Activated CD8-positive, alpha-beta T cell treated with anti-CD3 and anti-CD28 coated beads, Interleukin-2, amount 10 ng/mL, durations not matched to agents 7 days and 5 days (primary cell): Measurements from ENCODE around the gene SAMD4B. TPM values are rescaled to one million over a fixed set of nuclear protein-coding genes. Genes with fewer than 3 reads are reported as not detected.

Experiments used
- ATAC-seq: fragments of 150-1000 bp; cut with Tn5 transposase; one replicate; pipeline ENCODE4 v1.10.0; 2021; ENCODE audit warnings: moderate library complexity
- CTCF ChIA-PET: fragments of 350-600 bp; sonication (Branson Sonifier 250); formaldehyde crosslinking; loops from one replicate; lab custom pipeline; 2021; ENCODE audit warnings: antibody characterized with exemption; lab: Charles Lee
- POLR2A ChIA-PET: fragments of 350-600 bp; sonication (Branson Sonifier 250); formaldehyde crosslinking; loops from one replicate; lab custom pipeline; 2021; ENCODE audit warnings: antibody characterized with exemption; lab: Charles Lee
- DNase-seq: peaks from one replicate; pipeline ENCODE4 v3.0.0-alpha.2; 2020
- H3K27ac Mint-ChIP-seq: one replicate; pipeline ENCODE4 v1.8.0; 2021; ENCODE audit warnings: mild to moderate bottlenecking, mixed read lengths
- H3K27me3 Mint-ChIP-seq: one replicate; pipeline ENCODE4 v1.8.0; 2021; ENCODE audit warnings: low read depth, mixed read lengths
- H3K36me3 Mint-ChIP-seq: one replicate; pipeline ENCODE4 v1.8.0; 2021; ENCODE audit warnings: low read depth, mixed read lengths
- H3K4me1 Mint-ChIP-seq: one replicate; pipeline ENCODE4 v1.8.0; 2021; ENCODE audit warnings: low read depth, mixed read lengths
- H3K4me3 Mint-ChIP-seq: one replicate; pipeline ENCODE4 v1.8.0; 2021; ENCODE audit warnings: mild to moderate bottlenecking, mixed read lengths
- H3K9me3 Mint-ChIP-seq: one replicate; pipeline ENCODE4 v1.8.0; 2022; ENCODE audit warnings: mixed read lengths; ENCODE audit not compliant: insufficient read depth
- total RNA-seq, 2 experiments: library from RNA; stranded (reverse); gene quantifications; one replicate each; pipeline ENCODE4 v1.2.3, GENCODE V29; 2021

SAMD4B gene
- total RNA-seq, 2 experiments from 2014 or later, result 43.7 to 44.5 TPM

DNA sequence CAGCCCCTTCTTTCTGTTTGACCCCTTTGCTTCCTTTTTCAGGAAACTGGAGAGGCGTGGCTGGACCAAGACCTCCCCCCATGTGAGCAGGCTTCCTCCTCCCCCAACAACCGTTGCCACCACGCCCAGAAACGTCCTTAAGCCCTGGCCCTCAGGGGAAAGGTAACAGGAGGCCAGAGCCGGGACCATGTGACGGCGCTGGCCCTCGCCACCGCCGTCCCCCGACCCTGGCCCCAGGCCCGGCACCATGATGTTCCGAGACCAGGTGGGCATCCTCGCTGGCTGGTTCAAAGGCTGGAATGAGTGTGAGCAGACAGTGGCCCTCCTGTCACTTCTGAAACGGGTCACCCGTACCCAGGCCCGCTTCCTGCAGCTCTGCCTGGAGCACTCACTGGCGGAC, 14.4 kb downstream of the SAMD4B start:
- DNase-seq (no peak), ATAC-seq (no peak)
- no peaks in the 10 kb centered on the region for H3K9me3 Mint-ChIP-seq
- H3K27ac Mint-ChIP-seq, result no peak overlapping the region
- no peaks in the 10 kb centered on the region for H3K27me3 Mint-ChIP-seq
- H3K4me1 Mint-ChIP-seq, result peaks cover 8% of the 10 kb centered on the region
- peaks cover 53% of the 10 kb centered on the region for H3K36me3 Mint-ChIP-seq
- no peak overlapping the region for H3K4me3 Mint-ChIP-seq
- ChIA-PET POLR2A (no interaction called here), CTCF (interaction anchor here (0.8 kb wide), 1 partner anchor 488 kb away, joined by 3 read pairs; no protein-coding TSS in a partner anchor)

DNA sequence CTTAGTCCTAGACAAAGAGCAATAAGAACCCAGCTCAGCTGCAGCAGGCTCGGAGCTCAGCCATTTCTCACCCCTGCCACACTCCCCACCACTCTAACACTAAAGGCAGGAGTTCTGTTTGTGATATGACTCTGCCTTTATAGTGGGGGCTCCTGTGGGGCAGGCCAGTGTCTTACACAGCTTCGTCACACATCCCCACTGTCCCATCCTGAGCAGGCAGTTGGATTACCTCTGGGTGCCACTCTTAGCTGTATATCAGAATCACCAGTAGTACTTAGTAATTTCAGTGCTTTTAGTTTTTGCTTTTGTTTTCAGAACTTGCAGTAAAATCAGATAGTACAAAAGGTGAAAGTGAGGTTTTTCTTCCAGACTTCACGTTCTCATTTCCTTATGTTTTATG, 16.8 kb downstream of the SAMD4B start:
- Mint-ChIP-seq H3K4me1 (no peaks in the 10 kb centered on the region), H3K27me3 (no peaks in the 10 kb centered on the region), H3K27ac (no peak overlapping the region), H3K9me3 (no peaks in the 10 kb centered on the region), H3K4me3 (no peak overlapping the region), H3K36me3 (peaks cover 49% of the 10 kb centered on the region)
- CTCF ChIA-PET, result no interaction called here
- ATAC-seq, result no peak
- POLR2A ChIA-PET, result interaction anchor here (0.6 kb wide), 1 partner anchor 23 kb away, joined by 3 read pairs; the partner anchor contains the start of gene GMFG
- DNase-seq, result no peak

DNA sequence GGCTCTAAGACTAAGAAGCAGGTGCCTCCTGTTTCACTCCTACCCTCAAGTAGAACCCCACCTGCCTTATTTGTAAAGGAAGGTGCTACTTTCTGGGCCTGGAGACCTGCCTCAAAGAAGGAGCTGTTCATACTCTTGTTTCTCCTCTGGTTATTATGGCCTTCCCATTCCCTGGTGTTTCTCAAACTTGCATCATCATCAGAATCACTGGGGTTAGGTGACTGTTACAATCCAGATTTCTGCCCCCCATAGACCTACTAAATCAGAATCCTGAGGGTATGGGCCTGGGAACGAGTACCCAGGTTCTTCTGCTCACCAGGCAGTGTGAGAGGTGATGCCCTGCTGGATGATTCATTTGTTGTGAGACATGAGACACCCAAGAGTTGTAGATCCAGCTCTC, 18.4 kb downstream of the SAMD4B start:
- CTCF ChIA-PET, result no interaction called here
- no peak overlapping the region for H3K27ac Mint-ChIP-seq
- H3K9me3 Mint-ChIP-seq, result no peaks in the 10 kb centered on the region
- POLR2A ChIA-PET, result no interaction called here
- H3K36me3 Mint-ChIP-seq, result peaks cover 45% of the 10 kb centered on the region
- no peak for DNase-seq
- no peak for ATAC-seq
- no peaks in the 10 kb centered on the region for H3K27me3 Mint-ChIP-seq
- no peaks in the 10 kb centered on the region for H3K4me1 Mint-ChIP-seq
- no peak overlapping the region for H3K4me3 Mint-ChIP-seq

DNA sequence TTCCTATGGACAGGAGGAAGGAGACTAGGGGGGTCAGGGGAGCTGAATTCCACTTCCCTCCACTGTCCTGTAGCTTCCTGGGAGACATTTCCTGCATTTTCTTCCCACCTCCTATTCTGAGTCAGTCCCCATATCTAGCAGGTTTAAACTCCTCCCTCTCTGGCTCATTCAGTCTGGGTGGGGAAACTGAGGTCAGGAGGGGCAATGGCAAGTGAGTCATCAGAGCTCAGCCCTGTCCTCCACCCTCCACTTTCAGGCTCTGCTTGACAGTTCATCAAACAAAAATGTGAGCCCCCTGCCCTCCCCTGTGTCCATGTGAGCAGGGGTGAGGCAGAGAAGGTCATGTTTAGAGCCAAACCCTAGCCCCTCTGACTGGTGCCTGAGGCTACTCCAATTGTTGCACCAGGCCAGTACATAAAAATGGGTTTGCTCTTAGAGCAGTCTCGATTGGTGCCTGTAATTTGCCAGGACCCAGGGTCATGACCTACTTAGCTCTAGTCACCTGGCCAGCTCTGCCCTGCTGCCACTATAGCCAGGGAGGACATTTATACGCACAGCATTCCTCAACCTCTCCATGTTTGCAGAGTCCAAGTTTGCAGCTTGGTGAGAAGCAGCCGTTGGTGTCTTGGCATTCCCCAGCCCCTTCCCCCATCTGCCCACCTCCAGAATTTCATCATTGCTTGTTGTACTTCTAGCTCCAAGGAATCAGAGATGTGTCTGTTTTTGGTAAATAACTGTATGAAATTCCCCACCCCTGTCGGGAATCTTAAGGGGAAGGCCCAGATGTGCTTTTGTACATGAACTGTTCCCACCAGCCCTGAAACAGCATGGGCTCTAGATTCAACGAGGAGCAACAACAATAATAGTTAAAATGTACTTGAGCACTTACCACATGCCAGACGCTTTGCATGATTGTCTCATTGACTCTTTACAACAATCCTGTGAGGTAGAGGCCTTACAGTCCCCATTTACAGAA, 20.7 kb downstream of the SAMD4B start:
- ChIA-PET CTCF (interaction anchor here (0.7 to 1.5 kb wide), 3 partner anchors 10 to 252 kb away, joined by 3 to 6 read pairs (median 5); partner anchors contain the start of gene SAMD4B), POLR2A (interaction anchor here (0.6 kb wide), 2 partner anchors 21 to 31 kb away, joined by 3 read pairs; partner anchors contain the start of gene SAMD4B)
- Mint-ChIP-seq H3K27ac (no peak overlapping the region), H3K4me1 (no peaks in the 10 kb centered on the region), H3K27me3 (no peaks in the 10 kb centered on the region), H3K4me3 (no peak overlapping the region), H3K9me3 (no peaks in the 10 kb centered on the region), H3K36me3 (peaks cover 29% of the 10 kb centered on the region)
- DNase-seq, result no peak
- no peak for ATAC-seq

DNA sequence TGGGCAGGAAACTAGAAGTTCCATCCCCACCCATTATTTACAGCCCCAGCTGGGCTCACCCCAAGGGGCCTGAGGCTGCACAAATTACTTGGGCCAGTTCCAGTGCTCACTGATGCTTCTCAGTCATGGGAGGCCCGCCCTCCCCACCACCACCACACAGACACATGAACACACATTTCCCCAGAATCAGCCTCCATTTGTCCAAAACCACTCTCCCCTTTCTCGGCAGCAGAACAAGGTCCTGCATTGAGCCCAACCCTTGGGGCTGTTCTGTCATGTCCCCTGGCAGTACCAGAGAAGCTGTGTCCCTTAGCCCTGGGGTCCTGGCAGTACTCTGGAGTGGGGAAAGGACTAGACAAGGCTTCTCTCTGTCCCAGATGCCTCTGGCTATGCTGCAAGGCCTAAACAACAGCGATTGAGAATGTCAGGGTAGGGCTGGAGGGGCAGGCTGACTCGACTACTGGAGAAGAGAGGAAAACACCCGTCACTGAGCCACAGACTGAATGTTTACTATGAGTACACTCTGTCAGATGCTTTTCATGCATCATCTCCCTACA, 21.8 kb downstream of the SAMD4B start:
- Mint-ChIP-seq H3K4me3 (no peak overlapping the region), H3K9me3 (no peaks in the 10 kb centered on the region), H3K36me3 (peaks cover 34% of the 10 kb centered on the region), H3K4me1 (no peaks in the 10 kb centered on the region), H3K27ac (no peak overlapping the region), H3K27me3 (no peaks in the 10 kb centered on the region)
- ChIA-PET POLR2A (no interaction called here), CTCF (interaction anchor here (1.0 to 1.5 kb wide), 2 partner anchors 11 to 21 kb away, joined by 5 to 6 read pairs; partner anchors contain the start of gene SAMD4B)
- no peak for DNase-seq
- ATAC-seq, result no peak

DNA sequence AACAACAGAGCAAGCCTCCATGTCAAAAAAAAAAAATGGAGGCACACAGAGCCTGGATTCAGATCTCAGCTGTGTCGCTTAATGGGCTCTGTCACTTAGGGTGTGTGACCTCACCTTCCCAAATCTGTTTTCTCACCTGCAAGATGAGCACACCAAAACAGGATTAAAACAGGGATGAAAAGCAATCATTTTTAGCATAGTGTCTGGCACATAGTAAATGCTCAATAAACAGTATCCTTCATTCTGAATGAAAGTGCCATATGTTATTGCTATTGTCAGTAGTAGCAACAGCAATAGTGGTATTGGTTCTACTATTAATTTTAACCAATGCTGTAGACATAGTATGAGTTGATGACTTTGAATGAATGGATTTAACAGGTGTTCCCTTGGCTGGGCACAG, 23.3 kb downstream of the SAMD4B start:
- Mint-ChIP-seq H3K27ac (no peak overlapping the region), H3K36me3 (peaks cover 28% of the 10 kb centered on the region), H3K9me3 (no peaks in the 10 kb centered on the region), H3K4me3 (no peak overlapping the region), H3K27me3 (no peaks in the 10 kb centered on the region), H3K4me1 (no peaks in the 10 kb centered on the region)
- DNase-seq (no peak), ATAC-seq (no peak)
- POLR2A ChIA-PET, result no interaction called here
- CTCF ChIA-PET, result no interaction called here

DNA sequence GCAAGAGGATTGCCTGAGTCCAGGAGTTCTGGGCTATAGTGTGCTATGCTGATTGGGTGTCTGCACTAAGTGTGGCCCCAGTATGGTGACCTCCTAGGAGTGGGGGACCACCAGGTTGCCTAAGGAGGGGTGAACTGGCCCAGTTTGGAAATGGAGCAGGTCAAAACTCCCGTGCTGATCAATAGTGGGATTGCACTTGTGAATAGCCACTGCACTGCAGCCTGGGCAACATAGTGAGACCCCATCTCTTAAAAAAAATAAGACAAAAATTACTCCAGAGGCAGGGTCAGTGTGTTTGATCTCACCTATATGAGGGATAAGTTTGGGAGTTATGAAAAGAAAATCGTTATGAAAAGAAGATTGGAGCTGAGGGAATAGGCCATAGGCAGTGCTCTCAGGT, 27.0 kb downstream of the SAMD4B start:
- Mint-ChIP-seq H3K9me3 (no peaks in the 10 kb centered on the region), H3K27ac (no peak overlapping the region), H3K4me1 (no peaks in the 10 kb centered on the region), H3K4me3 (no peak overlapping the region), H3K36me3 (peaks cover 27% of the 10 kb centered on the region), H3K27me3 (no peaks in the 10 kb centered on the region)
- no peak for DNase-seq
- POLR2A ChIA-PET, result interaction anchor here (0.7 kb wide), 1 partner anchor 66 kb away, joined by 3 read pairs; the partner anchor contains the start of gene RPS16
- CTCF ChIA-PET, result no interaction called here
- ATAC-seq, result no peak

DNA sequence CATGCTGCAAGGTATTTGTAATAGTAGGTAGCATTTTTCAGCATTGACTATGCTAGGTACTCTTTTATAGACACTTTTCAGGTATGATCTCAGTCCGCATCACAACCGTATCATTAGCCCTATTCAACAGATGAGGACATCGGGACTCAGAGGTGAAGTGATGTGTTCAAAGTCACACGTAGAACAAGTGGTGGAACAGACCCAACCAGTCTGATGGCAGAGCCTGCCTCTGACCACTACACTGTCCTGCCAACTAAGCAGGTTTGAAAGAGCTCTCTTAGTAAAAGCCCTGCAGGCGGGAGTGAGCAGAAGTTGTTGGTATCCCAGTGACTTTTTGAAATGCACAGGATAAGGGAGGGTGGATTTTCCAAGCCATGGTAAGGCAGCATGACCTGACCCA, 28.5 kb downstream of the SAMD4B start:
- H3K4me1 Mint-ChIP-seq, result no peaks in the 10 kb centered on the region
- CTCF ChIA-PET, result no interaction called here
- H3K27ac Mint-ChIP-seq, result no peak overlapping the region

DNA sequence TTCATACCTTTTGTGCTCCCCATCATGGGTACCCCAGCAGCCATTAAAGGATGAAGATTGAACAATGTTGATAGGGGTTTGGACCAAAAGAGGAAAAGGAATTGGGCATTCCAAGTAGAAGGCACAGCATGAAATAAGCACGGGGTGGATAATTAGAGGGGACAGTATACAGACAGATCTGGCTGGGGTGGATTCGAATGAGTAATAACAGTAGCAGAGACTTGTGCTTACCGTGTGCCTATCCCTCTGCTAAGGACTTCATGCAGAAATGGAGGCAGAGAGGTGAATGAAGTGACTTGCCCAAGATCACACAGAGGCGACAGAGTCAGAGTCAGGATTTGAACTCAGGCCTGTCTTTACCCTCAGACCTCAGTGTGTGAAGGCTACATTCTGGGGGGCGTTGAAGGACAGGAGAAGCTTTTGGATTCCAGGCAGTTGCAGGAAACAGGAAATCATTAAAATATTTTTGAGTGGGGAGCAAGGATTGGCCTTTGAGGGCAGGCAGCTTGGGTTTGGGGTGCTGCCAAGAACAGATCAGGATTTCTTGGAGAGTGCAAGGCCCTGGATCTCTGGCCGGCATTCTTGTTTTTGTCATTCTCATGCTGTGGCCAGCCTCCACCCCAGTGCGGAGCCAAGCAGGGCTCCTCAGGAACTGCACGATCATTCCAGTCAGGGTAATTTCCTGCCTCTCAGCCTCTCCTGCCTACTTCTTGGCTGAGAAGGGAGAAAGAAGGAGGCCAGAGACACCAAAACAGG, 30.0 kb downstream of the SAMD4B start:
- no peaks in the 10 kb centered on the region for H3K9me3 Mint-ChIP-seq
- no peak for ATAC-seq
- no peak for DNase-seq
- no peak overlapping the region for H3K4me3 Mint-ChIP-seq
- peak overlapping the region; percentile 13 for H3K27ac Mint-ChIP-seq
- ChIA-PET POLR2A (no interaction called here), CTCF (no interaction called here)
- H3K36me3 Mint-ChIP-seq, result peaks cover 29% of the 10 kb centered on the region
- no peaks in the 10 kb centered on the region for H3K4me1 Mint-ChIP-seq
- H3K27me3 Mint-ChIP-seq, result no peaks in the 10 kb centered on the region

More for the DNA sequence above, 28.5 kb downstream of the SAMD4B start:
- DNase-seq, result no peak
- Mint-ChIP-seq H3K36me3 (peaks cover 23% of the 10 kb centered on the region), H3K27me3 (no peaks in the 10 kb centered on the region), H3K4me3 (no peak overlapping the region), H3K9me3 (no peaks in the 10 kb centered on the region)
- ATAC-seq, result no peak
- POLR2A ChIA-PET, result no interaction called here

DNA sequence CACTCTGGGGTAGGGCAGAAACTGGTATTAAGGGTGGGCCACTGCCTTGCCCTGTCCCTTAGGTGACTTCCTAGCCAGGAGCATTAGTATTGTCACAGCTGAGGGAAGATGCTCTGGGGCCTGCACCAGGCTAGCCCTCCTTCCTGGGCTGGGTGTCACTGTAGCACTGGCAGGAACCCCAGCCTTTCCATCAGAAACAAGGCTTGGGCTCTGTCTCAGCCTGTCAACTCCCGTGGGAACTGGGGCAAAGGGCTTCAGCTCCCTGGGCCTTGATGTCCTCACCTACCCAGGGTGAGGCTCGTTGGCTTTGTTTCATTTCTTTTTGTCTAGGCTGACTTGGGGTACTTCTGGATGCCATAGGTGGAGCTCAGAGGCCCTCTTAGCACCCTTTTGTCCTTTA, 30.7 kb downstream of the SAMD4B start:
- DNase-seq (no peak), ATAC-seq (no peak)
- peaks cover 34% of the 10 kb centered on the region for H3K36me3 Mint-ChIP-seq
- no peak overlapping the region for H3K4me3 Mint-ChIP-seq
- H3K9me3 Mint-ChIP-seq, result no peaks in the 10 kb centered on the region
- ChIA-PET CTCF (no interaction called here), POLR2A (no interaction called here)
- H3K27ac Mint-ChIP-seq, result no peak overlapping the region
- H3K27me3 Mint-ChIP-seq, result no peaks in the 10 kb centered on the region
- H3K4me1 Mint-ChIP-seq, result no peaks in the 10 kb centered on the region

DNA sequence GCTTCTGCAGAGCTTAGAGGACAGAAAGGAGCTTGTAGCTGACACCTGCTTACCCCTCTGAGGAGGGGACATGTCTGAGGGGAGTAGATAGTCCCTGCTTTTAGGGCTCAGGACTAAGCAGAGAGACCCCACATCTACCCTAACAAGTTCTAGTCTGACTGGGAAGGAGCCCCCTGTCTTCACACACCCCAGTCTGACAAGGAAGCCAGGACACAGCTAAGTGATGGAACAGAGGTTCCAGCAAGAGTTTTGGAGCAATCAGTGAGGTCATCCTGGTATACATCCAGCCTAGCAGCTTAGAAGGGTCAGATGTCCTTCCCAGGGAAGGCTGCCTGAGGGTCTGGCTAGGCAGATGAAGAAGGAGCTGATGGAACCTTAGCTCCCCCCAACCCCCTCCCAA, 33.7 kb downstream of the SAMD4B start:
- ChIA-PET CTCF (no interaction called here), POLR2A (interaction anchor here (0.8 kb wide), 1 partner anchor 15 kb away, joined by 4 read pairs; the partner anchor contains the start of genes MED29 and PAF1)
- Mint-ChIP-seq H3K27ac (no peak overlapping the region), H3K27me3 (no peaks in the 10 kb centered on the region), H3K4me3 (no peak overlapping the region), H3K4me1 (no peaks in the 10 kb centered on the region), H3K36me3 (peaks cover 34% of the 10 kb centered on the region), H3K9me3 (no peaks in the 10 kb centered on the region)
- ATAC-seq (no peak), DNase-seq (no peak)
